OCI-M2 (cell line): ENCODE data around the gene PRRT3.

Source experiments
- DNase-seq: peaks from one replicate; lab custom pipeline; 2025; ENCODE audit not compliant: unreplicated experiment; lab: John Stamatoyannopoulos, UW

PRRT3 gene

DNA sequence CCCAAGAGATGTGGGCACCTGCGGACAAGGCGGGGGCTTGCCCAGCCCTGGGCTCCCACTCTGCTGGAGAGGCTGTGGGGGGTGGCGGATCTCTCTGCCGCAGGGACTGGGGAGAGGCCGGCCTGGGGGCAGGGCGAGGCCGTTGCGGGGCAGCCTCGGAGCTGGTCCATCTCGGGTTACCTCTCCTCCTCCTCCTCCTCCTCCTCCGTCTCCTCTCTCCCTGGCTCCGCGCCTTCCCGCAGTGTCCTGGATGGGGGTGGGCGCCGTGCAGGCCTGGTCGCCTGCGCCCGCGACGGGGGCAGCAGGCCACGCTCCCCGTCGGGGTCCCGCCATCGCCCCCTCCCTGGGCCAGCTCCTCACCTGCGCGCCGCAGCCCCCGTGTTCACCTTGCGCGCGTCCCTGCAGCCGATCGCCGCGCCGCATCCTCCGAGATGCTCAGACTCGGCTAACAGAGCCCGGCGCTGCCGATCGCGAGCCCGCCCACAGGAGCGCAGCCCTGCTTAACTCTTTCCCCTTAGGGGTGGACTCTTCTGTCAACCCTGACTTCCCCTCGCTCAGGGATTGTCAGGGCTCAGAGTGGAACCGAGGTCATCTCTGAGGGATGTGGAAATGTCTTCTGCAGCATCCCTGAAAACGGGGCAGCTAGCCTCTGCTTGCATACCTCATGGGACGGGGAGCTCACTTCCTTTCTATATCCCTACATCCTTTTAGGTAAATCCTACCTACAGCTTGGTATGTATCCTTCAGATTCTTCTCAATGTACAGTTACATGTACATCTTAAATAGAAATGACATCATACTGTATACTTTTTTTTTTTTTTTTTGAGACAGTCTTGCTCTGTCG lies at the start of gene PRRT3:
PRRT3 (minus strand) TSS at position 447 of the 844 bp plus-strand sequence. CDS start 2,293 bp downstream, outside the sequence.
- no peak for DNase-seq

DNA sequence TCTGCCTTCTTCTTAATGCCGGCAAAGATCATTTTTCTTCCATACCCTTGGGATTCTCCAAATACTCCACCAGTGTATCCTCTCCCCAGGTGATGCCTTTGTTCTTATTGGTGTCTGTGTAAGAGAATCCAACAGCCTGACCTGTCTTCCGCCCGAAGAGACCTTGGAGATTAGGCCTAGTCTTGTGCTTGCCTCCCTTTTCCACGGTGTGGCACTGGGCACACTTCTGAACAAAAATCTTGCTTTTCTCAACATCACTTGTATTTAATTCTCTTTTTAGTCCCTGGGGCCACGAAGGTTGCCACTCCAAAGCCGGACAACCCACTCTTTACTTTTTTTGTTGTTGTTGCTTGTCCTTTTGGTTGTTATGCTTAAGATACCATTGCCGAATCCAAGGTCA lies 48.5 kb upstream of the PRRT3 start:
- no peak for DNase-seq

DNA sequence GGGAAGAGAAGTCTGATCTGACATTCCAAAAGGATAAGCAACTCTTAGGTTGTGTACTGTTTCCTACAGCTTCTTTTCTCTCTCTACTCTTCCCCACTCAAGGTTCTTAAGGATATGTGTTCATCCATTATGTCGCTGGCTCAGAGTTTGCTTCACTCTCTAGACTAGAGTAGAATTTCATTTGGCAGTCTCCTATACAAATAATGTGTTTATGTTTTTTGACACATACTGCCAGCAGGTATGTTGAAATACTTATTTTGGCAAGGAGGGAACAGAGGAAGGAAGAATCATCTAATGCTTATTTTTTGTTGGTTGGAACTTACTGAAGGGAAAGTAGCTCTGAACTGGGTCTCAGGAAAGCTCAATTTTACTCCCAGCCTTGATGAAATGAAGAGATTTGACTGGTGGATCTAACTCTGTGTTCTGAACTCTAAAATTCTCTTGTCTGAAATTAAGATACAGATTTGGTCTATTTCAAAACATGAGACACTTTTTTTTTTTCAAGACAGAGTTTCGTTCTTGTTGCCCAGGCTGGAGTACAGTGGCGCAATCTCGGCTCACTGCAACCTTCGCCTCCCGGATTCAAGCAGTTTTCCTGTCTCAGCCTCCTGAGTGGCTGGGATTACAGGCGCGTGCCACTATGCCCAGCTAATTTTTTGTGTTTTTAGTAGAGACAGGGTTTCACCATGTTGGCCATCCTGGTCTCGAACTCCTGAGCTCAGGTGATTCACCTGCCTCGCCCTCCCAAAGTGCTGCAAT lies 42.1 kb upstream of the PRRT3 start:
- no peak for DNase-seq

DNA sequence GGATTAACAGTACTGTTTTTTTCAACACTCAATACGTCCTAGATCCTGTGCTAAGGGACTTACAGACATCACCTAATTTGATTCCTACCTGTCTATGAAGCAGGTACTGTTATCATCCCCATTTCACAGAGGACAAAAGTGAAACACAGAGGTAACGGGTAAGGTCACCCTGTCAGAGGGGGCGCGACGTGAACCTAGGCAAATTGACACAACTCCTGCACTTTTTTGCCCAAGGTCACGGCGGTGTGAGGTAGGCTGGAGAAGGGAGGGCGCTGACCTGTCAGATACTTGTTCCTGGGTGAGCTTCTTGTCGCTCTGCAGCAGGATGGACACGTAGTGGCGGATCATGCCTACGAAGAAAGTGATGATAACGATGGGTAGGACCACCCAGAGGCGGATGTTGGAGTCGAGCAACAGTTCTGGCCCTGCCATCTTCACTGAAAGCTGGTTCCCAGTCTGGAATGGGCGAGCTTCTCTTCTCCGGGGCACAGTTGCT lies 34.1 kb upstream of the PRRT3 start:
- DNase-seq, result no peak

DNA sequence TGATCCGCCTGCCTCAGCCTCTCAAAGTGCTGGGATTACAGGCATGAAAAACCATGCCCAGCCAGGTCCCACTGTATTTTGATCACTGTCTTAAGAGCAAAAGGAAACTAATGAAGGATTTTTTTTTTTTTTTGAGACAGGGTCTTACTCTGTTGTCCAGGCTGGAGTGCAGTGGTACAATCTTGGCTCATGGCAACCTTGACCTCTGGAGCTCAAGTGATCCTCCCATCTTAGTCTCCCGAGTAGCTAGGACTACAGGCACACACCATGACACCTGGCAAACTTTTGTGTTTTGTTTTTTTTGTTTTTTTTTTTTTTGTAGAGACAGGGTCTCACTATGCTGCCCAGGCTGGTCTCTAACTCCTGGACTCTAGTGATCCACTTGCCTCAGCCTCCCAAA lies 28.0 kb upstream of the PRRT3 start:
- DNase-seq, result no peak

DNA sequence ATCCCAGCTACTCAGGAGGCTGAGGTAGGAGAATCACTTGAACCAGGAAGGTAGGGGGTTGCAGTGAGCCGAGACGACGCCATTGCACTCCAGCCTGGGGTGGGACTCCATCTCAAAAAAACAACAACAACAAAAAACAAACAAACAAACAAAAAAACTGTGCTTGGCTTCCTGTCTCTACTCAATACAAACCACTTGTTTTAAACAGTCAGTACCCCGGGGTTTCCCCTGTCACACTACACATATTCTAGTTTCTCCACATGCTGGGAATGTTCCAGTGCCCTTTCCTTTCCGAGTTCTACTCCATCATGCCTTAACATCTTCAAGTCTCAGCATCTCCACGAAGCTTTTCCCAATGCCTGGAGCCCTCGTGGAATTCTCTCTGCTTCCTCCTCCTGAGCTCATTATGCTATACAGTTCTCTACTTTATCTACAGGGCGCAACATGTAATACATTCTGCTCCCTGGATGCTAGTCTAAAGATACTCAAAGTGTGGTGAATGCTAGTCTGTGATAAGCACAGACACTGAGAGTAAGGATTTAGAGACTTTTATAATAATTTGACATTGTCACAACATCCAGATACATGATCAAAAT lies 26.6 kb upstream of the PRRT3 start:
- peak; percentile 18 for DNase-seq

DNA sequence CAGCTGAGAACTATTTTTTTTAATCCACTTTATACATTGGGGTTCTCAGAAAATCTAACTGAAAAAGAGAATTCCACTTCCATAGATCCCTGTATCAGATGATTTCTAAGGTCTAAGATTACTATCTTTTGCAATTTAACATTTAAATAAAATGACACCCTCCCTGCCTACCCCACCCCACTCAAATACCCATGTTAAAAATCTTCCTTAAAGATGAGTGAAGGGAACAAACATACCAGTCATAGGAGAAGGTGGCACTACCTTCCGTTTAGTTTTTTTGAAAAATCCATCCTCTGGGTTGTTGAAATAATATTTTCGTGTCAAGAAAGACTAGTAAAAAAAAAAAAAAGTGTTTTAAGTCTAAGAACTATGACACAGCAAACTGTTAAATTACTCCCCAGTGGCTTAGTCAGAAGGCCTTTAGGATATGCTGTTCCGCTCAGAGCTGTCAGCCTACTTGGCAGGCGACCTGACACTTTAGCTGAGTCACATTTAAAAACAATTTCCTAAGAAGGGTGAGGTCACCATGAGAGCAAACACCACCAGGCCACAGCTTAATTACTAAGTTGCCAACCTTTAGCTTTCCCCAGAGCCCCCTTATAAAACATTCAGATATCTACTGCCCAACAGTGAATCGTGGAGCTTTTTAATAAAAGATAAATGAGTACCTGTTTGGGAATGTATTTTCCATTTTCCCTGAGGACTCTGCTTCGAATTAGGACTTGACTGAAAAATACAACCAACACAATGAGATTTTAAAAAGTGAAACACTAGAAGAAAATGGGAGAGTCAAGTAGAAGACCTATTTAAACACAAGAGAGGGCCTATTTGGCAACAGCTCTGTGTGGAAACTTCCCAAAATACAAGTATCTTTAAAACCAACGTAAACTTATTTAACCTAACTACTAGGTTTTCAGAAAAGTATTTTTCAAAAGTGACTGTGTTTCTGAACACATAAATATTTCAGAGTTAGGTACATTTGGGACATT lies 24.8 kb upstream of the PRRT3 start:
- peak; percentile 31 for DNase-seq

DNA sequence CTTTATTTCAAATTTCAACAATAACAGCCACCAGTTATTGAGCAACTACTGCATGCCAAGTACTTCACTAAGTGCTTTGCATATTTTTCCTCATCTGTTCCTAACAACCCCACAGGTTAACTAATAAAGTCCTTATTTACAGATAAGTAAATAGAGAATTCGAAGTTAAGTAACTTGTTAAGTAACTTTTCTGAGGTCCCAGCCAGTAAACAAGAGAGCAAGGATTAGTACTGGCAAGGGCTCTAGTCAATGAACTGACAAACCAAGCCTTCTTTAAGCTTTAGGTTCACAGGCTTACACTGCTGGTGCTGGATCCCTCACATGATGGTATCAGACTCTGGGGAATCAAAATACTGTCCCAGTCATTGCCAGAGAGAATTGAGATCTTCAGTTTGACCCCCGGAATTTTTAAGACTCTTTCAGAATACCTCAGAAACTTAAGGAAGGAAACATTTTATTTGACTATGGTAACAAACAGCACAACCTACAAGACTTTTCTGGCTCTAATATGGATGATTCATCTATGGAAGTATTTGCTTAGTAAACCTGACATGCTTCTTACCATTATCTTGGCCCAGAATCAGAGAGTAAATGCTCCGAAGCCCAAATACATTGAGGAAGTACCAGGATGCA lies 17.9 kb upstream of the PRRT3 start:
- no peak for DNase-seq

DNA sequence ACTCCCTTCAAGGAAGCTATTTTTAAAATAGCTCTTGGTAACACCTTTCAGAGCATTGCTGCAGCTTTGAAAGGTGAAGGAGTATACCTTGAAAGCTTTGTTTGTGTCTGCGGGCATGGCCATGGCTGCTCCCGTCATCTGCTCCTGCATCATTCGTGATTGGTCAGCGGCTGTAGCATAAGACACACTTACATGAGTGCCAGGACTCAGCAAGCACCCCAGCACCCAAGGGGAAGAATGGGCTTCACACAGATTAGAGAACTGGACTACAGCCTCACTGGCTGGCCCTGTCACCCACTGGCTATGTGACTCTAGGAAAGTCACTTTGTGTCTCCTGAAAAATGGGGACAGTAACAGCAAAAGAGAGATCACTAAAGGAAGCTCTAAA lies 17.4 kb upstream of the PRRT3 start:
- DNase-seq, result no peak

DNA sequence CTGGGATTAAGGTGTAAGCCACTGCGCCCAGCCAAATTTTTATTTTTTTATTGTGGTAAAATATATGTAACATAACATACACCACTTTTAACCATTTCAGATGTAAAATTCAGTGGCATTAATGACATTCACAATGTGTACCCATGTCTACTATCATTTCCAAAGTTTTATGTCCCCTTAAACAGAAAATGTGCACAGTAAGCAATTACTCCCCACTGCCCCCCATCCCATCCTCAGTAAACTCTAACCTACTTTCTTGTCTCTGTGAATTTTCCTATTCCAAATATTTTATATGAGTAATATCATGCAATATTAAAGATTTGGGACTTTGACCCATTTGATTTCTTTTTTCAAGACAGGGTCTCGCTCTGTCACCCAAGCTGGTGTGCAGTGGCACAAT lies 14.6 kb upstream of the PRRT3 start:
- DNase-seq, result no peak

DNA sequence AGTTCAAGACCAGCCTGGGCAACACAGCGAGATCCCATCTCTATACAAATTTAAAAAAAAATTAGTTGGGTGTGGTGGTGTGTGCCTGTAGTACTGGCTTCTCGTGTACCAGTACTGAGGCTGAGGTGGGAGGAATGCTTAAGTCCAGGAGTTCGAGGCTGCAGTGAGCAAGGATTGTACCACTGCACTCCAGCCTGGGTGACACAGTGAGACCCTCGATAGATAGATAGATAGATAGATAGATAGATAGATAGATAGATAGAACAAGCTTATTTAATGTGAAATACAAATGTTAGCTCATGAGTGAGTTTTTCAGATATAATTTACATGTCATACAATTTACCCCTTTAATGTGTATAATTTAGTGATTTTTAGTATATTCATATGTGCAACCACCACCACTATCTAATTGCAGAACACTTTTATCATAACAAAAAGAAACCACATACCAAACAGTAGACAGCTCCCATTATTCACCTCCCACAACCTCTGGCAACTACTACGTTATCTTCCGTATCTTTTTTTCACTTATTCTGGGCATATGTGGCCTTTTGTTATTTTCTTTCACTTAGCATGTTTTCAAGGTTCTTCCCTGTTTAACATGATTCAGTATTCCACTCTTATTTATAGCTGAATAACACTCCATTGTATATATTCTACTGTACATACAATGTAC lies 13.1 kb upstream of the PRRT3 start:
- DNase-seq, result no peak

DNA sequence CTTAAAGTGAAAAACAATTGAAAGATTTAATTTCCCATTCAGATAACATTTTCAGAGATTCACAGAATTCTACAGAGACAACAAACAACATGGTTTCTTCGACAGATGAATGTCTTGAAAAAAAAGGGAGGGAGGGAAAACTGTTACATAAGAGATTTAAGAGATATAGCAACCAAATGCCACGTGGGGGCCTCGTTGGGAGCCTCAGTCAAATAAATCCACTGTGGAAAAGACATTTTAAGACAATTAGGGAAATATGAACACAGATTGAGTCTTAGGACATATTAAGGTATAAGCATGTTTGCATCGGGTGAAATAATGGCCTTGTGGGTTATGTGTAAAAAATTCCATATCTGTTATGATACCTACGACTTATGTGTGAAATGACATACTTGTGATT lies 5.0 kb upstream of the PRRT3 start:
- no peak for DNase-seq

DNA sequence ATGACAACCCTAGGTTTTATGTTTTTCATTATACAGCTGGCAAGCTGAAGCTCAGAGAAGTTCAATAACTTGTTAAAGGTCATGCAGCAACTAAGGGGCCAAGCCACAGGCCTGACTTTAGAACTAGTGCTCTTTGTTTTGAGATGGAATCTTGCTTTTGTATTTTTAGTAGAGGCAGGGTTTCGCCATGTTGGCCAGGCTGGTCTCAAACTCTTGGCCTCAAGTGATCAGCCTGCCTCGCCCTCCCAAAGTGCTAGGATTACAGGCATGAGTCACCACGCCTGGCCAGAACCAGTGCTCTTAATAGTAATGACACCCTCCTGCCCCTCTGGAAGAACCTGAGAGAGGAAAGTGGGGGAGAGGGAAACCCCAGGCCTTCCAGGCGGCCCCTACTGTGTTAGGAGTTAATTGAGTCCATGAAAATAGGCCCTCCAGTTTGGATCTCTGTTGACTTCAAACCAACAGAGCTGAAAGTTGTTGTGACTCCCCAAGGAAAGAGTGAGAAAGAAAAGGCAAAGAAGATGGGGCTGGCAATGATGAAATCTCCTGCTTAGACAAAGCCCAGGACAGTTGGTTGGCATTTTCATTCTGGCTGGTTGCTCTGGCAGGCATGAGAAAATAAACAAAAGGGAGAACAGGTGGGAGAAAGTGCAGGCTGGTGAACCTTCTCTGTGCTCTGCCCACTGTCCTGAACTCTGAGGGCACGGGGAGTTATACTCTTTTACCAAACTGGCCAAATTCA lies 3.6 kb upstream of the PRRT3 start:
- no peak for DNase-seq

DNA sequence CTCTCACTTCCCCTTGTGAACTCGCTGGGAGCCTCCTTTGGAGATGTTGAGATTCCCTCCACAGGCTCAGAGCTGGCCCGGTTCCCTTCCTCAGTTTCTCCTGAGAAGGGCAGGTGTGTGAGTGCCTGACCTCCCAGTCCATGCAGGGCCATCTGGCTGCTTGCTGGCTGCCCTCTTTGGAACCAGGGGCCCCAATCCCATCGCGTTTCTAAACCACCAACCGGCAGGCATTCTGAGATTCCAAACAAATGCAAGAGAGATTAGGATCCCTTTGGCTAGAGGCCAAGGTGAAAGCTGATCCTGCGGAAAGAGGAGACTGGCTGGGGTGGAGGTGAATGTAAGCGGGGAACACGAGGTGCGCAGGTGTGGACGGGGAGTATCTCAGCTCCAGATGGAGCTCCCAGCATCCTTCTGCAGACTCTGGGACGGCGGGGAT lies 2.9 kb upstream of the PRRT3 start:
- DNase-seq, result no peak

DNA sequence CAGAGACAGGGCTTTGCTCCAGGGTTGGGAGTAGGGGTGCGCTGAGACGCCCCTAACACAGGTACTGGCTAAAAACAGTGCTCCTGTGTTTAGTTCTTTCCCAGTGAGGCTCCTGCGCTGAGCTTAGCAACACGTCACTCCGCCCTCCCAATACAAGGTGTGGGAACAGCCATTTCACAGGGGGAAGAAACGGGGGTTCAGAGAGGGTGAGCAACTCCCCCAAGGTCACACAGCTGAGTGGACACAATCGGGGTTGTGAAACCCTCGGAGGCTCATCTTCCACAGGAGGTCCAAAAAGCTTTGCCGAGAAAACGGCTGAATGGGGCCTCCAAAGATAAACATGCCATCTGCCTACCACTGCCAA lies 628 bp downstream of the PRRT3 start:
- DNase-seq, result no peak

DNA sequence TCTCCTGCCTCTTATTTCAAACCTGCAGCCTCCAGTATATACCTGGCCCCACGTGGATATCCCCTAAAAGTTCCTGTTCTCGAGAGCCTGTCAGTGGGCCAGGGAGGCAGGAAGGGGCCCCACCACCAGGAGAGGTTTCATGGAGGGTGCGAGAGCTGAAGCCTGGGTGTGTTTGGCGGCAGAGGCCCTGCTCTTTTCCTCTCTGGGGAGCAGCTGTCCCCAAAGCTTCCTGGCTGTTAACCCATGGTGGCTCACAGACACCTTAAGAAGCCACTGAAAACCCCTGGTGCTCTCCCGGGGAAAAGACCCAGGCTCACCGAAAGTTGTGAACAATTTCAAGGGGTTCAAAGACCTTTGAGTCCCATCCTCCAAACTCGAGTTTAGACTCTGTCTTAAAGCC lies 1.1 kb downstream of the PRRT3 start:
- DNase-seq, result no peak

DNA sequence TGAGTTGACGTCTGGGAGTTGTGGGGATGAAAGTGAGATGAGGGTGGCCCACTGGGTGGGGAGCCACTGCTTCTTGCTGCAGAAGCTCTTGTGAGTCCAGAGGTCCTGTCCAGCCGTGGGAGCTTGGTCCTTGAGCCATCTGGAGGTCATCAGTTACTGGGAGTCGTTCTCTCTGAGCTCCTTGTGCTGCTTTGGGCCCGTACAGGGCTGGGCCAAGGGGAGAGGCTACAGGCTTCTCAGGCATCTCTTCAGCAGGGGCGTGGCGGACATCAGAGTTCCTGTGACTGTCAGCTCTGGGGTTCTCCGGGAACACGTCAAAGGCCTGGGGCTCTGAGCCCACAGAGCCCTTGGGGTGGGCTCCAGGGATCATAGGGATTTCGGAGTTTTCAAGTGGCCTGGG lies 2.6 kb downstream of the PRRT3 start:
- no peak for DNase-seq

DNA sequence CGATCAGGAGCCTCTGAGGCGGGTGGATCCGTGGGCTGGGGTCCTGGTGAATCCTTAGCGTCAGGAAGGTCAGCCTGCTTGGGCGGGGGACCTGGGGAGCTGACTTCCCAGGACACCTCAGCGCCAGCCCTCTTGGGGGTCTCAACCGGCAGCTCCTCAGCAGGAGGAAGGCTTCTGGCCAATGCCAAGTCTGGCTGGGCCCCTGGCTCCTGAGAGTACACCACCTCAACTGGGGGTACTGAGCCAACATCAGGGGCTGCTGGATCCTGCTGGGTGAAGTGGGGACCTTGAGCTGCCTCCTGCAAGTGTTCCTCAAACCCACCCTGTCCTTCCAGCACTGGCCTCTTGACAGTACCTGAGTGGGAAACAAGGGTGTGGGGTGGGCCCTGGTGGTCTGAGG lies 3.1 kb downstream of the PRRT3 start:
- no peak for DNase-seq

DNA sequence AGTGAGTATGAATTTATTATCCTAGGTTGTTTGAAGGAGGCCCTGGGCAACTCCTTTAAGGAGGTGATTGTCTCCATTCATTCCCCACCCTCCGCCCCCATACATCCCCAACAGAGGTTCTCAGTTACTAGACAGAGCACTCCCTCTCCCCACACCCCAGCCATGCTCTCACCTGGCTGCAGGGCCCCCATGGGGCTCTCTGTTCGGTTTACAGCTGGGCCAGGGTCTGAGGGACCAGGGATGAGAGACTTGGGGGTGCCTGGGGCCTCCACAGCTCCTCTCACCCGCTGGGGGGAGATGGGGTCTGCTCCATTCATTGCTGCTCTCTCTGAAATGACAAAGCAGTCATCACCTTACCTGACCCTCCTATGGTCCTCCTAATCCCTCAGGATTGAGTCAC lies 3.6 kb downstream of the PRRT3 start:
- no peak for DNase-seq
